HepG2 (cell line): ENCODE results near the gene ESYT2. TPM values are rescaled to one million over a fixed set of nuclear protein-coding genes. Genes with fewer than 3 reads are reported as not detected.
A peak's percentile ranks its signal among the peaks of the same experiment; 100 is the strongest.

Experiments
- DNMT1 ChIP-seq: sonication (generic); formaldehyde crosslinking; IDR thresholded peaks from 2 replicates; pipeline ENCODE4 v1.5.1; 2020; ENCODE audit warnings: mild to moderate bottlenecking, missing genetic modification reagents
- ERF ChIP-seq: IDR thresholded peaks from 2 replicates; pipeline ENCODE4 v1.6.1; 2018; ENCODE audit warnings: missing biosample characterization, missing genetic modification reagents
- GATA4 ChIP-seq: sonication (generic); IDR thresholded peaks from 2 replicates; pipeline ENCODE4 v1.6.1; 2016; ENCODE audit warnings: antibody characterized with exemption, low read depth, borderline replicate concordance
- HNF4A ChIP-seq: sonication (generic); formaldehyde crosslinking; IDR thresholded peaks from 2 replicates; pipeline ENCODE4 v1.4.0; 2020; ENCODE audit warnings: missing genetic modification reagents
- HNF4G ChIP-seq, 2 experiments: sonication (generic) in 1 of 2; formaldehyde crosslinking in 1 of 2; IDR thresholded peaks; 2 replicates each; pipeline versions ENCODE4 v1.4.0 to v1.6.1; 2011 to 2020; ENCODE audit warnings: borderline replicate concordance in 2 of 2, low read depth in 2 of 2, mild to moderate bottlenecking in 2 of 2, low read length in 1 of 2, missing genetic modification reagents in 1 of 2, moderate library complexity in 1 of 2
- ZBTB39 ChIP-seq: sonication (generic); formaldehyde crosslinking; IDR thresholded peaks from 2 replicates; pipeline ENCODE4 v1.5.0; 2020; ENCODE audit warnings: missing genetic modification reagents
- ZNF136 ChIP-seq: sonication (generic); formaldehyde crosslinking; IDR thresholded peaks from 2 replicates; pipeline ENCODE4 v1.8.1; 2022; ENCODE audit warnings: low read depth, mild to moderate bottlenecking, moderate library complexity, missing genetic modification reagents
- ZNF317 ChIP-seq: sonication (generic); formaldehyde crosslinking; IDR thresholded peaks from 2 replicates; pipeline ENCODE4 v1.5.0; 2020; ENCODE audit warnings: mild to moderate bottlenecking, missing genetic modification reagents
- ZNF687 ChIP-seq: sonication (generic); formaldehyde crosslinking; IDR thresholded peaks from 2 replicates; pipeline ENCODE4 v1.5.1; 2020; ENCODE audit warnings: mild to moderate bottlenecking, missing genetic modification reagents, moderate library complexity
- polyA plus RNA-seq, 8 experiments: library from polyadenylated mRNA; depleted of rRNA in 3 of 8; stranded (reverse) in 7 of 8; unstranded in 1 of 8; fragments of >200 nt; fragmentation: Illumina TruSeq in 4 of 8; extraction: Trizol in 4 of 8; gene quantifications; 2 replicates each; pipeline versions ENCODE4 v1.2.1 to v1.2.3, GENCODE V29; 2011 to 2016; ENCODE audit warnings: low read depth in 4 of 8, missing spikeins in 1 of 8, mixed read lengths in 1 of 8; ENCODE audit not compliant: insufficient read depth in 1 of 8
- total RNA-seq, 5 experiments: library from RNA; depleted of rRNA; stranded (reverse); fragments of >200 nt; fragmentation: Illumina TruSeq; extraction: Trizol; gene quantifications; 2 replicates each; pipeline ENCODE4 v1.2.3, GENCODE V29; 2016; ENCODE audit warnings: low read depth in 1 of 5
- TF ChIP-seq, protein P1 (sequence below), 2 experiments: sonication (generic) in 1 of 2; formaldehyde crosslinking in 1 of 2; IDR thresholded peaks; 2 replicates each; pipeline versions ENCODE4 v1.4.0 to v1.6.1; 2018 to 2020; ENCODE audit warnings: missing genetic modification reagents in 2 of 2, borderline replicate concordance in 1 of 2, low read depth in 1 of 2, mild to moderate bottlenecking in 1 of 2, missing biosample characterization in 1 of 2
- TF ChIP-seq, protein P2 (sequence below): sonication (generic); formaldehyde crosslinking; IDR thresholded peaks from 2 replicates; pipeline ENCODE4 v1.9.0; 2021; ENCODE audit warnings: missing genetic modification reagents, borderline replicate concordance
- TF ChIP-seq, protein P3 (sequence below): sonication (generic); formaldehyde crosslinking; IDR thresholded peaks from 2 replicates; pipeline ENCODE4 v1.9.0; 2021; ENCODE audit warnings: mild to moderate bottlenecking, missing genetic modification reagents

The ESYT2 gene
- total and polyA plus RNA-seq, 2 of the 13 experiments (the other 11 are each of a cell fraction or from before 2014, with no cell fraction given): 28.5 to 37.3 TPM

DNA sequence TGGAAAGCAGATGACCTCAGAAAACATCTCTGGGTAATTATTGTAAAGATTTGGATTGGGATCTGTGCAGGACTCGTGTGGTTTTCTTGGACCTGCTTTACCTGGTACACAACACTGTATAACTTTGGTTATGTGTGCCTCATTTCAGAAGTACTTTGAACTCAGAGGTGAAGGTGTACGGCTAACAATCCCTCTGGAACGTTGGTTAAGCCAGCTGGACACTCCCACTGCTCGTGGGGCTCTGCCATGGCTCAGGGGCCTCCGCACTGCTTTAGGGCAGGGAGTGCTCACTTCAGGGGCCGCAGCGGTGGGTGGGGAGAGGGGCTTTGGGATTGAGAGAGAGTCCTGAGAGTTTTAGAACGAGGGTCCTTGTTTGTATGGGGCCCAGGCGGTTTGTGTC lies 40.6 kb upstream of the ESYT2 start (continued):
- TF ChIP-seq ZNF687 (CRISPR knock-in tag) (peak; percentile 38; the same call in 1 of the 2 replicates), GATA4 (no peak), DNMT1 (CRISPR knock-in tag) (no peak), ZNF136 (CRISPR knock-in tag) (no peak), HNF4G (IDR thresholded peaks at IDR 0.05; ENCODE audit: borderline replicate concordance, low read depth, low read length) (peak; percentile 64), HNF4G (CRISPR knock-in tag; IDR thresholded peaks at IDR 0.05; ENCODE audit: borderline replicate concordance, low read depth) (peak; percentile 48; the same call in 1 of the 2 replicates), ERF (CRISPR knock-in tag) (no peak), ZNF317 (CRISPR knock-in tag) (peak; percentile 99), ZBTB39 (CRISPR knock-in tag) (no peak), HNF4A (CRISPR knock-in tag) (peak; percentile 82)
- TF ChIP-seq, protein P1, sequence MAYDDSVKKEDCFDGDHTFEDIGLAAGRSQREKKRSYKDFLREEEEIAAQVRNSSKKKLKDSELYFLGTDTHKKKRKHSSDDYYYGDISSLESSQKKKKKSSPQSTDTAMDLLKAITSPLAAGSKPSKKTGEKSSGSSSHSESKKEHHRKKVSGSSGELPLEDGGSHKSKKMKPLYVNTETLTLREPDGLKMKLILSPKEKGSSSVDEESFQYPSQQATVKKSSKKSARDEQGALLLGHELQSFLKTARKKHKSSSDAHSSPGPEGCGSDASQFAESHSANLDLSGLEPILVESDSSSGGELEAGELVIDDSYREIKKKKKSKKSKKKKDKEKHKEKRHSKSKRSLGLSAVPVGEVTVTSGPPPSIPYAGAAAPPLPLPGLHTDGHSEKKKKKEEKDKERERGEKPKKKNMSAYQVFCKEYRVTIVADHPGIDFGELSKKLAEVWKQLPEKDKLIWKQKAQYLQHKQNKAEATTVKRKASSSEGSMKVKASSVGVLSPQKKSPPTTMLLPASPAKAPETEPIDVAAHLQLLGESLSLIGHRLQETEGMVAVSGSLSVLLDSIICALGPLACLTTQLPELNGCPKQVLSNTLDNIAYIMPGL (CRISPR knock-in tag; IDR thresholded peaks at IDR 0.05; ENCODE audit: borderline replicate concordance in 1 of 2, low read depth in 1 of 2): no peak
- TF ChIP-seq, protein P2, sequence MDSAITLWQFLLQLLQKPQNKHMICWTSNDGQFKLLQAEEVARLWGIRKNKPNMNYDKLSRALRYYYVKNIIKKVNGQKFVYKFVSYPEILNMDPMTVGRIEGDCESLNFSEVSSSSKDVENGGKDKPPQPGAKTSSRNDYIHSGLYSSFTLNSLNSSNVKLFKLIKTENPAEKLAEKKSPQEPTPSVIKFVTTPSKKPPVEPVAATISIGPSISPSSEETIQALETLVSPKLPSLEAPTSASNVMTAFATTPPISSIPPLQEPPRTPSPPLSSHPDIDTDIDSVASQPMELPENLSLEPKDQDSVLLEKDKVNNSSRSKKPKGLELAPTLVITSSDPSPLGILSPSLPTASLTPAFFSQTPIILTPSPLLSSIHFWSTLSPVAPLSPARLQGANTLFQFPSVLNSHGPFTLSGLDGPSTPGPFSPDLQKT (CRISPR knock-in tag): no peak
- TF ChIP-seq, protein P3, sequence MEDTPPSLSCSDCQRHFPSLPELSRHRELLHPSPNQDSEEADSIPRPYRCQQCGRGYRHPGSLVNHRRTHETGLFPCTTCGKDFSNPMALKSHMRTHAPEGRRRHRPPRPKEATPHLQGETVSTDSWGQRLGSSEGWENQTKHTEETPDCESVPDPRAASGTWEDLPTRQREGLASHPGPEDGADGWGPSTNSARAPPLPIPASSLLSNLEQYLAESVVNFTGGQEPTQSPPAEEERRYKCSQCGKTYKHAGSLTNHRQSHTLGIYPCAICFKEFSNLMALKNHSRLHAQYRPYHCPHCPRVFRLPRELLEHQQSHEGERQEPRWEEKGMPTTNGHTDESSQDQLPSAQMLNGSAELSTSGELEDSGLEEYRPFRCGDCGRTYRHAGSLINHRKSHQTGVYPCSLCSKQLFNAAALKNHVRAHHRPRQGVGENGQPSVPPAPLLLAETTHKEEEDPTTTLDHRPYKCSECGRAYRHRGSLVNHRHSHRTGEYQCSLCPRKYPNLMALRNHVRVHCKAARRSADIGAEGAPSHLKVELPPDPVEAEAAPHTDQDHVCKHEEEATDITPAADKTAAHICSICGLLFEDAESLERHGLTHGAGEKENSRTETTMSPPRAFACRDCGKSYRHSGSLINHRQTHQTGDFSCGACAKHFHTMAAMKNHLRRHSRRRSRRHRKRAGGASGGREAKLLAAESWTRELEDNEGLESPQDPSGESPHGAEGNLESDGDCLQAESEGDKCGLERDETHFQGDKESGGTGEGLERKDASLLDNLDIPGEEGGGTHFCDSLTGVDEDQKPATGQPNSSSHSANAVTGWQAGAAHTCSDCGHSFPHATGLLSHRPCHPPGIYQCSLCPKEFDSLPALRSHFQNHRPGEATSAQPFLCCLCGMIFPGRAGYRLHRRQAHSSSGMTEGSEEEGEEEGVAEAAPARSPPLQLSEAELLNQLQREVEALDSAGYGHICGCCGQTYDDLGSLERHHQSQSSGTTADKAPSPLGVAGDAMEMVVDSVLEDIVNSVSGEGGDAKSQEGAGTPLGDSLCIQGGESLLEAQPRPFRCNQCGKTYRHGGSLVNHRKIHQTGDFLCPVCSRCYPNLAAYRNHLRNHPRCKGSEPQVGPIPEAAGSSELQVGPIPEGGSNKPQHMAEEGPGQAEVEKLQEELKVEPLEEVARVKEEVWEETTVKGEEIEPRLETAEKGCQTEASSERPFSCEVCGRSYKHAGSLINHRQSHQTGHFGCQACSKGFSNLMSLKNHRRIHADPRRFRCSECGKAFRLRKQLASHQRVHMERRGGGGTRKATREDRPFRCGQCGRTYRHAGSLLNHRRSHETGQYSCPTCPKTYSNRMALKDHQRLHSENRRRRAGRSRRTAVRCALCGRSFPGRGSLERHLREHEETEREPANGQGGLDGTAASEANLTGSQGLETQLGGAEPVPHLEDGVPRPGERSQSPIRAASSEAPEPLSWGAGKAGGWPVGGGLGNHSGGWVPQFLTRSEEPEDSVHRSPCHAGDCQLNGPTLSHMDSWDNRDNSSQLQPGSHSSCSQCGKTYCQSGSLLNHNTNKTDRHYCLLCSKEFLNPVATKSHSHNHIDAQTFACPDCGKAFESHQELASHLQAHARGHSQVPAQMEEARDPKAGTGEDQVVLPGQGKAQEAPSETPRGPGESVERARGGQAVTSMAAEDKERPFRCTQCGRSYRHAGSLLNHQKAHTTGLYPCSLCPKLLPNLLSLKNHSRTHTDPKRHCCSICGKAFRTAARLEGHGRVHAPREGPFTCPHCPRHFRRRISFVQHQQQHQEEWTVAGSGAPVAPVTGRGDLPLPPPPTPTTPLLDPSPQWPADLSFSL (CRISPR knock-in tag): no peak
